NT2/D1 (cell line): ENCODE data around the gene TPP1.

ENCODE experiments used
- SUZ12 ChIP-seq: IDR thresholded peaks from 2 replicates; pipeline ENCODE4 v1.6.1; 2011; ENCODE audit not compliant: insufficient read length, insufficient read depth; ENCODE audit errors: extremely low read depth
- YY1 ChIP-seq: IDR thresholded peaks from 2 replicates; pipeline ENCODE4 v1.6.1; 2011; ENCODE audit not compliant: insufficient read length, insufficient read depth
- ZNF274 ChIP-seq: IDR thresholded peaks from 2 replicates; pipeline ENCODE4 v1.6.1; 2011; ENCODE audit warnings: mild to moderate bottlenecking, low read depth, low read length

DNA sequence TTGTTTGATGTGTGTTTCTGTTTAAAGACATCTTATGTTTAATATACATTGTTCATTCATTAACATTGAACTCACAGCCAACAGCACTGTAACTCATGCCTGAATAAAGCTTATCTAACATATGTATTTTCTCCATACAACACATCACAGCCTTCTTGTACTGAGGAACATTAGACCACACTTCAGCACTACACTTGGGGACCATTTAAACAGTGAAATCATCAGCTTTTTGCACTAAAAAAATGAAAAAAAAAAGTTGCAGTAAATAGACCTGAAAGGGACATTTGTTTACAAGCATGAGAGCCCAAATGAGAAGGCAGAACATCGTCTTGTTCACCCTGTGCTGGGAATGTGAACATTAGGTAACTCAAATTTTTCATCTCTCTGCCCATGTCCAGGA, 15.3 kb upstream of the TPP1 start:
- TF ChIP-seq SUZ12 = no peak
- TF ChIP-seq YY1 = no peak
- TF ChIP-seq ZNF274 = no peak
